HepG2 (cell line): ENCODE measurements around the gene TMEM100.

Experiments
- CTCF ChIP-seq: sonication (generic); formaldehyde crosslinking; IDR thresholded peaks from 2 replicates; pipeline ENCODE4 v1.5.0; 2020; ENCODE audit warnings: mild to moderate bottlenecking, missing genetic modification reagents, moderate library complexity
- FOSL1 ChIP-seq: sonication (generic); formaldehyde crosslinking; IDR thresholded peaks from 2 replicates; pipeline ENCODE4 v1.9.0; 2021; ENCODE audit warnings: missing genetic modification reagents, borderline replicate concordance
- HMGXB4 ChIP-seq, 2 experiments: sonication (generic) in 1 of 2; formaldehyde crosslinking in 1 of 2; IDR thresholded peaks; 2 replicates each; pipeline versions ENCODE4 v1.4.0 to v1.6.1; 2018 to 2020; ENCODE audit warnings: missing genetic modification reagents in 2 of 2, borderline replicate concordance in 1 of 2, low read depth in 1 of 2, mild to moderate bottlenecking in 1 of 2, missing biosample characterization in 1 of 2
- POLR2A ChIP-seq, 2 experiments: IDR thresholded peaks; 2 replicates each; pipeline ENCODE4 v1.6.1; 2011; ENCODE audit warnings: low read depth in 2 of 2, low read length in 2 of 2, mild to moderate bottlenecking in 1 of 2, moderate library complexity in 1 of 2; ENCODE audit not compliant: insufficient read depth in 1 of 2
- THYN1 ChIP-seq: sonication (generic); formaldehyde crosslinking; IDR thresholded peaks from 2 replicates; pipeline ENCODE4 v1.8.1; 2023; ENCODE audit warnings: low read depth, mild to moderate bottlenecking, moderate library complexity, missing genetic modification reagents, borderline replicate concordance
- ZNF329 ChIP-seq: sonication (generic); formaldehyde crosslinking; IDR thresholded peaks from 2 replicates; pipeline ENCODE4 v1.9.0; 2021; ENCODE audit warnings: low read depth, mild to moderate bottlenecking, missing genetic modification reagents
- ZNF615 ChIP-seq: sonication (generic); formaldehyde crosslinking; IDR thresholded peaks from 2 replicates; pipeline ENCODE4 v1.5.0; 2020; ENCODE audit warnings: mild to moderate bottlenecking, missing genetic modification reagents, borderline replicate concordance

DNA sequence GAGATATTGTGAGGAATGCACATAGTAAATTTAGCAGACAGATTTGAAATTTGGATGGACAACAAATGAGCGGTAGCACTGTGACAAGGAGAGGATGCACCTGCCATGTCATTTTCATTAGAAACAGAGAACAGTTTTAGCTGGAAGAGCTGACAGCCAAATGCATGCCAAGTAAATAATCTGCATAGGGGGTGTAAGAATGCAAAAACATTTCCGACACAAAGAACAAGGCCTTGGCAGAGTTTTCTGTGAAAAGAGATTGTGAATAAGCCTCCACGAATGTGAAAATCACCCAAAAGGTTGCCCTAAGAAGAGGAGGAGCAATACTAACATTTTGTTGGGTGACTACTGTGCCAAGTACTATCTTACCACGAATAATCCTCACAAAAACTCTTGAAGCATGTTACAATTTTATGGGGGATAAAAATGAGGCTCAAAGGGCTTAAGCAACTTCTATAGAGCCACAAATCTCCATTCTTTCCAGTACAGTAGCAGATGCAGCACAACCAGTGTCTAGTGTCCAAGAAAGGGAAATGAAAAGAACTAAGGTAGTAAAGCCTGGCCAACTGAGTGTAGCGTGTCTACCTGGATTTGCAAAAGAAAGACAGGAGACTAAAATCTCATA lies 28.3 kb downstream of the TMEM100 start:
- TF ChIP-seq FOSL1 (CRISPR knock-in tag) = no peak
- no peak for TF ChIP-seq ZNF615 (CRISPR knock-in tag)
- no peak for TF ChIP-seq THYN1 (CRISPR knock-in tag)
- no peak for TF ChIP-seq HMGXB4 (CRISPR knock-in tag; IDR thresholded peaks at IDR 0.05; ENCODE audit: borderline replicate concordance in 1 of 2, low read depth in 1 of 2)
- no peak for TF ChIP-seq CTCF (CRISPR knock-in tag)
- TF ChIP-seq ZNF329 (CRISPR knock-in tag) = no peak
- TF ChIP-seq POLR2A (IDR thresholded peaks at IDR 0.05; ENCODE audit: insufficient read depth in 1 of 2, low read depth in 2 of 2, low read length in 2 of 2) = no peak
